ENCODE data around the gene DYRK1B. TPM values are rescaled to one million over a fixed set of nuclear protein-coding genes. Genes with fewer than 3 reads are reported as not detected.
A peak's percentile ranks its signal among the peaks of the same experiment; 100 is the strongest.
"Not testable (repeated sequence)": the region's sequence is repeated elsewhere in the genome, so short reads cannot be mapped to it uniquely, and the experiment has no call there.

DYRK1B gene
- 1 to 10 TPM; 5.4 to 8.7 TPM for total RNA-seq
- long read RNA-seq, donor 1, partial matches to known transcripts = 0 of 1 reads
- long read RNA-seq, donor 1, other reads (novel, unspliced or antisense) = 0 of 1 reads
- long read RNA-seq, donor 2, partial matches to known transcripts = 3 of 5 reads
- long read RNA-seq, donor 2, other reads (novel, unspliced or antisense) = 0 of 5 reads

DNA sequence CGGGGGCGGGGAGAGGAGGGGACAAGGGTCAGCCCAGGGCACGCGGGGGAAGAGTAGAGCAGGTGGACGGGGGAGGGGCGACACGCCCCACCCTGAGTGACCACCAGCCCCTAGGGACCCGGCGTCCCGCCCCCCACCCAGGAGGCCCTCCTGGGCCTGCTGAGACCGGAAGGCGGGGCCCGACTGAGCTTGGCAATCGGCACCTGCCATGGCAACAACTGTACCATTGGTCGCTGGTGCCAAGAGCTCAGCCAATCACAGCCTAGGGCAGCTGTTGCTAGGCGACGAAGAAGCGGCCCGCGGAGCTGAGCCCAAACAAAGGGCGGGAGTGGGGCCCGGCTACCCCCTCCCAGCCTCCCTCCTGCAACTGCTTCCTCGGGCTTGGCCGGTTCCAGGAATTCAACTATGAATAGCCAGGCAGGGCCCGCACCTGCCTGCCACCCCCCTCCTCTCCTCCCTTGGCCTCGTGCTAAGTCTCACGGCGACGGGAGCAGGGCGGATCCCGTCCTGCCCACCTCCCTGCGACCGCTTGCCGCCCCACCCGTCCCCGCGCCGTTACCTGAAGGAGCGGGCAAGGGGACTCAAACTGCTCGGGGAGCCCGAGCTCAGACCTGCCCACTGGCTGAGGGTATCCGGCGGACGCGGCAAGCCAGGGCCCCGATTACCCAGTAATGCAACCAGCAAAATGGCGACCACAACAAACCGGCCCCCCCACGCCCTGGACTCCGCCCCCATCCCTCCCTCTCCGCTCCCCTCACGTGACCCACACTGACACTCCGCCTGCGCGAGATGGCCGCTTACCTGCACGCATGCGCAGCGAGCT lies at the start of gene DYRK1B:
Gene DYRK1B, minus strand, starts transcription at position 699 of the 823 bp plus-strand sequence. CDS start 2,295 bp downstream, outside the sequence.
- intact Hi-C loops (cut with DNase I) = no loop called here
- peak; percentile 99 for DNase-seq (ENCODE audit: low spot score)

GRCh38 chr19:39882645-39883044 lies 48.7 kb upstream of the DYRK1B start:
- DNase-seq (ENCODE audit: low spot score); intact Hi-C loops (cut with DNase I): not testable (repeated sequence)

GRCh38 chr19:39881495-39882110 lies 47.6 kb upstream of the DYRK1B start:
- intact Hi-C loops (cut with DNase I); DNase-seq (ENCODE audit: low spot score): not testable (repeated sequence)

GRCh38 chr19:39880241-39880640 lies 46.3 kb upstream of the DYRK1B start:
- DNase-seq (ENCODE audit: low spot score); intact Hi-C loops (cut with DNase I): not testable (repeated sequence)

GRCh38 chr19:39879796-39880195 lies 45.8 kb upstream of the DYRK1B start:
- intact Hi-C loops (cut with DNase I); DNase-seq (ENCODE audit: low spot score): not testable (repeated sequence)

GRCh38 chr19:39878866-39879265 lies 44.9 kb upstream of the DYRK1B start:
- DNase-seq (ENCODE audit: low spot score); intact Hi-C loops (cut with DNase I): not testable (repeated sequence)

- intact Hi-C loops (cut with DNase I) = no loop called here
- no peak for DNase-seq (ENCODE audit: low spot score)
Observed at GRCh38 chr19:39878398-39878797, 44.4 kb upstream of the DYRK1B start.

DNA sequence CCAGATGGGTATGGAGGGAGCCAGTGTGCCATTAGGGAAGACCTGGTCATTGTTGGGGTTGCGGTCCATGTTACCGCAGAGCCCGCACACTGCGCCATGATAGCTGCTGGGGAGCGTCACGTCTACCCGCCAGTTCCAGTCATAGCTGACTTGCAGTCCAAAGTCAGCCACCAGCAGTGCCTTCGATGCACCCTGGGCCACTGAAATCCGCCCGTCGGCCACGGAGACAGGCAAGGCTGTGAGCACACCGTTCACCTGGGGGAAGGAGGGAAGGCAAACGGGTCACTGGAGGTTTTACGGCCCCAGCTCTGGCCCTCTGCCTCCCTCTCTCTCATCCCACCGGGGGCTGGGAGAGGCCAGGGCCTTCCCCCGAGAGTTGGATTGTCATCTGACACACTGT lies 44.0 kb upstream of the DYRK1B start:
- DNase-seq (ENCODE audit: low spot score) = peak; percentile 83
- intact Hi-C loops (cut with DNase I) = not testable (repeated sequence)

- DNase-seq (ENCODE audit: low spot score); intact Hi-C loops (cut with DNase I): not testable (repeated sequence)
Observed at GRCh38 chr19:39877488-39877887, 43.5 kb upstream of the DYRK1B start.

- intact Hi-C loops (cut with DNase I); DNase-seq (ENCODE audit: low spot score): not testable (repeated sequence)
Observed at GRCh38 chr19:39876486-39876885, 42.5 kb upstream of the DYRK1B start.

- not testable (repeated sequence) for DNase-seq (ENCODE audit: low spot score)
Observed at GRCh38 chr19:39875401-39875864, 41.5 kb upstream of the DYRK1B start.

DNA sequence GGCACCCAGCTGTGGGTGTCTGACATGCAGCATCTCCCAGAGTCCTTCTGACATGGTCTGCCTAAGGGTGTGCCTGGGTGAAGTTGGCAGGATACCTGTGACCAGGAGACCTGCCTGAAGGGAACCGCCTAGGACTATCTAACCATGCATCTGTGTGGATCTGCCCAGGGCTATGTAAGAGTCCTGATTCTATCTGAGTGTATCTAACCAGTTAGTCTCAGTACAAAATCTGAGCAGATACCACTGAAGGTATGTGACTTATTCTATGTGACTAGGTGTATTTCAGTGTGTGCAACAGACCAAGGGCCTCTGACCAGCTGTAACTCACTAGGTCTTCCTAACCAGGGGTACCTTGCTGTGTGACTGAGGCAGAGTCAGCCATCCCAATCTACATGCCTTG lies 40.4 kb upstream of the DYRK1B start:
- intact Hi-C loops (cut with DNase I) = loop anchor here in 1 of 2 donors (5.0 kb wide), 1 partner anchor 33 kb away; no protein-coding TSS in a partner anchor
- DNase-seq (ENCODE audit: low spot score) = no peak

More at GRCh38 chr19:39875401-39875864, 41.5 kb upstream of the DYRK1B start:
- intact Hi-C loops (cut with DNase I) = not testable (repeated sequence)

GRCh38 chr19:39873385-39873784 lies 39.4 kb upstream of the DYRK1B start:
- intact Hi-C loops (cut with DNase I) = loop anchor here in 1 of 2 donors (5.0 kb wide), 1 partner anchor 34 kb away; no protein-coding TSS in a partner anchor
- DNase-seq (ENCODE audit: low spot score) = no peak

DNA sequence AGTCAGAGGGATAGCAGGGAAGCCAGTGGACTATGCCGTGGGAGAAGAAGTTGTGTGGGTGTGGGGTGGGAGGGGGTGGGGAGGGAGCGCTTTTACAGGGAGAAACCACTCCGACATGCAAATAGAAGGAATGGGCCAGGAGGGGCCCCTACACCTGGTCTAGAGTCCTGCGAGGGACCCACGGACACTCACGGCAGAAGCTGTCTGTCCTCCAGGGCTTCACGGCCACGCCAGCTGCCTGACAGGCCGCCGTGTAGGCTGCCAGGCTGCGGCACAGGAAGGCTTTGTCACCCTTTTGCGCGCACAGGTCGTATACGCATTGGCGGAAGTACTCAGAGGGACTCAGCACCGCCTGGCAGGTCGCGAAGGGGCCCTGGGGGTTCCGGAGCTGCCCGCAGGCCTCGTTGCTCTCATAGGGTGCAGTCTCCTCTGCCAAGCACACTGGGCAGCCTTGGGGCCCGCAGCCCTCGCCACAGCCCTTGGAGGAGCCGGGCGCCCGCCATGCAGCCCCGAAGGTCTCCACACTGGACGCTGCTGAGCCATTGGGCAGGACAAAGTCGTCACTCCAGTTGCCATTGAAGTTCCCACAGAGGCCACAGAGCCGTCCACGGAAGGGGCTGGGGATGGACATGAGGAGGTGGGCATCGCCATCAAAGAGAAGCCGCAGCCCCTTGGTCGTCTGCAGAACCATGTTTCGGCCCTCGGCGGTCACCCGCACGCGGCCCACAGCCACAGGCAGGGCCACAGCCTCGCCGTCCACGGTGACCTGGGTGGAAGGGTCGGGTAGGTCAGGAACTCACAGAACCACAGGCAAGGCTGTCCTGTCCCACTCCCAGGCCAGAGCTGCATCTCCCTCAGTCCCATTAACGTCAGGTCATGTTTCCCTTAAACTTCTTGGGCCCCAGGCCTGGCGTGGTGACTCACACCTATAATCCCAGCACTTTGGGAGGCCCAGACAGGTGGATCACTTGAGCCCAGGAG lies 38.2 kb upstream of the DYRK1B start:
- intact Hi-C loops (cut with DNase I) = loop anchor here in 1 of 2 donors (5.0 kb wide), 1 partner anchor 35 kb away; no protein-coding TSS in a partner anchor
- no peak for DNase-seq (ENCODE audit: low spot score)

- intact Hi-C loops (cut with DNase I) = loop anchor here in 1 of 2 donors (5.0 kb wide), 1 partner anchor 36 kb away; no protein-coding TSS in a partner anchor
- DNase-seq (ENCODE audit: low spot score) = no peak
Observed at GRCh38 chr19:39871362-39871761, 37.4 kb upstream of the DYRK1B start.

DNA sequence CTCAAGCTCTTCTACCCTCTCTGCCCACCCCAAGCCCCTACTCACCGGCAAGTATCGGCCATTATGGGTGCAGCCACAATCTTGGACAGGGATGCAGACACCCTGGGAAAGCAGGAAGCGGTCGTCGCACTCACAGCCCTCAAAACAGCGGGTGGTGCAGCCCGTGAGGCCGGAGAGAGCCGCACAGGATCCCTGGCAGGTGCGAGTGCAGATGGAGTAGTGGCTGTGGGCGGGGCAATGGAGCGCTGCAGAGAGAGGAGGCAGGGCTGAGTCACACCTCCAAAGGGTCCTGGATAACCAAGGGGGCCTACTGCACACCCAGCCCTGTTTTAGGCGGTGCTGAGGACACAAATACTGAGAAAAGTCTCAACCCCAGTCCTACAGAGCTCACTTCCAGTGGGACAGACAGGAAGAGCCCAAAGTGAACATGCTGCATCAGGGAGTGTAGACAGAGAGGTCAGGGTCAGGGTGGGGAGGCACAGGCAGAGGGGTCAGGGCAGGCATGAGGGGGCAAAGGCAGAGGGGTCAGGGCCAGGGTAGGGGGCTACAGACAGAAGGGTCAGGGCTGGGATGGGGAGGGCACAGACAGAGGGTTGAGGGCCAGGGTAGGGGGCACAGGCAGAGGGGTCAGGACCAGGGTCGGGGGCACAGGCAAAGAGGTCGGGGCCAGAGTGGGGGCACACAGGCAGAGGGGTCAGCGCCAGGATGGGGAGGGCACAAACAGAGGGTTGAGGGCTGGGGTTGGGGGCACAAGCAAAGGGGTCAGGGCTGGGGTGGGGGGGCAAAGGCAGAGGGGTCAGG lies 36.4 kb upstream of the DYRK1B start:
- intact Hi-C loops (cut with DNase I) = loop anchor here in 1 of 2 donors (5.0 kb wide), 1 partner anchor 37 kb away; no protein-coding TSS in a partner anchor

GRCh38 chr19:39867952-39868351 lies 34.0 kb upstream of the DYRK1B start:
- DNase-seq (ENCODE audit: low spot score) = no peak
- intact Hi-C loops (cut with DNase I) = no loop called here

More for the DNA sequence above, 36.4 kb upstream of the DYRK1B start:
- no peak for DNase-seq (ENCODE audit: low spot score)

- no peak for DNase-seq (ENCODE audit: low spot score)
- intact Hi-C loops (cut with DNase I) = no loop called here
Observed at GRCh38 chr19:39867133-39867532, 33.2 kb upstream of the DYRK1B start.
